Measurements from ENCODE around the gene GRAMD1A.

DNA sequence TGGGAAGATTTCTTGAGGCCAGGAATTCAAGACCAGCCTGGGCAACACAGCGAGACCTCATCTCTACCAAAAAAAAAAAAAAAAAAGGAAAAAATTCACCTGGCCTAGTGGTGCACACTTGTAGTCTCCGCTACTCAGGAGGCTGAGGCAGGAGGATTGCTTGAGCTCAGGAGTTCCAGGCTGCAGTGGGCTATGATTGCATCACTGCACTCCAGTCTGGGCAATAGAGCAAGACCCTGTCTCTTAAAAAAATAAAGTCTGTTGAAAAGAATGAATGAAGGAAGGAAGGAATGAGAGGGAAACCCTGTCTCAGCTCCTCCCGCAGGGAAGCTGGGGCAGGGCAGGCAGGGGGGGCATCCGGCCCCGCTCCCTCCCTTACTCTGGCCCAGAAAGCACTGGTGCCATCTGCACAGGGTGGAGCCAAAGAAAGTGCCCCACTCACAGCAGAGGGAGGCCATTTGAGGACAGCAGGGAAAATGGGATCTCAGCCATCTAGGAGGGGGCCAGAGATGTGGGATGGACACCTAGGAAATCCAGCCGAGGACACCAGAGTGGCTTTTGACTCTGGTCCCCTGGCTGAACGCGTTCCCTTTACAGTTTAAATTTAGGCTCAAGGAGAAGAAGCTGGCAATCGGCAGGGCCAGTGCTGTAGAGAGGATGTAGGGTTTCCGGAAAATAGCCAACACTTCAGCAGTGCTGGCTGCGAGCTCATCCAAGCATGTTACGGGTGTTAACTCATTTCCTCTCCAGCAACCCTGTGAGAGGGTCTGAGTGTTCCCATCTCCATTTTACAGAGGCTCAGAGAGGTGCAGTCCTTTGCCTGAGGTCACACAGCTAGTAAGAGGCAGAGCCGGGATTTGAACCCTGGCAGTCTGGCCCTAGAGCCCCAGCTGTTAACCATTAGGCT is 37.8 kb downstream of the GRAMD1A start:
- TF ChIP-seq CTCF (IDR thresholded peaks at IDR 0.05): no peak
- TF ChIP-seq POLR2A (IDR thresholded peaks at IDR 0.05): no peak

All from Peyer's patch (tissue), 4 donors.